Endothelial cell of umbilical vein (primary cell): Measurements from ENCODE around the gene TAS2R1. TPM values are rescaled to one million over a fixed set of nuclear protein-coding genes. Genes with fewer than 3 reads are reported as not detected.

Source experiments
- BruUV-seq: library from RNA; stranded (reverse); fragments of 400-500 nt; replicated peaks from 2 replicates; lab custom pipeline; 2021; lab: Mats Ljungman, UMichigan
- CTCF ChIA-PET: fragments of 300-600, 350-600 bp; sonication (Branson Sonifier 250); formaldehyde crosslinking; loops from one replicate; lab custom pipeline; 2021; ENCODE audit warnings: antibody characterized with exemption, inconsistent platforms; lab: Charles Lee
- POLR2A ChIA-PET: fragments of 300-600, 350-600 bp; sonication (Branson Sonifier 250); formaldehyde crosslinking; loops from one replicate; lab custom pipeline; 2021; ENCODE audit warnings: antibody characterized with exemption, inconsistent platforms; lab: Charles Lee
- DNase-seq: peaks from one replicate; pipeline ENCODE4 v3.0.0-alpha.2; 2011; ENCODE audit warnings: low read depth, low spot score
- FAIRE-seq: peaks from 2 replicates; lab custom pipeline; 2011; peaks lifted over from hg19 to GRCh38; lab: Jason Lieb, UNC
- H2AFZ ChIP-seq: 2 replicates; pipeline ENCODE4 v1.6.0; 2012; ENCODE audit warnings: low read depth, low read length, control low read depth, inconsistent platforms
- H3K27ac ChIP-seq: 2 replicates; pipeline ENCODE4 v1.5.1; 2011; ENCODE audit warnings: low read depth, mild to moderate bottlenecking, control low read depth, low read length, moderate library complexity; ENCODE audit not compliant: insufficient read depth
- H3K27me3 ChIP-seq, 2 experiments: 2 replicates each; pipeline versions ENCODE4 v1.6.0 to v1.6.1; 2011; ENCODE audit warnings: low read length in 2 of 2, mixed read lengths in 1 of 2; ENCODE audit not compliant: control insufficient read depth in 2 of 2, insufficient read depth in 2 of 2
- H3K36me3 ChIP-seq, 2 experiments: 2 replicates in 1 of 2; 3 replicates in 1 of 2; pipeline ENCODE4 v1.5.1; 2011; ENCODE audit warnings: low read length in 2 of 2, mild to moderate bottlenecking in 1 of 2, moderate library complexity in 1 of 2; ENCODE audit not compliant: control insufficient read depth in 2 of 2, insufficient read depth in 2 of 2; ENCODE audit errors: extremely low read depth in 1 of 2
- H3K4me1 ChIP-seq: 3 replicates; pipeline ENCODE4 v1.5.1; 2011; ENCODE audit warnings: mild to moderate bottlenecking, low read length; ENCODE audit not compliant: control insufficient read depth, insufficient read depth; ENCODE audit errors: extremely low read depth
- H3K4me2 ChIP-seq: 2 replicates; pipeline ENCODE4 v1.6.1; 2011; ENCODE audit warnings: low read length, control low read depth, mixed read lengths; ENCODE audit not compliant: insufficient read depth
- H3K4me3 ChIP-seq, 3 experiments: fragments of 200-600 bp in 1 of 3; sonication (generic), shearing (Covaris generic) in 1 of 3; replicated peaks in 1 of 3; 2 replicates each; pipeline ENCODE4 v1.5.1; 2011 to 2016; ENCODE audit warnings: control low read depth in 3 of 3, low read length in 3 of 3, mild to moderate bottlenecking in 2 of 3, inconsistent platforms in 1 of 3, low read depth in 1 of 3, moderate library complexity in 1 of 3; ENCODE audit not compliant: insufficient read depth in 1 of 3
- H3K79me2 ChIP-seq: 2 replicates; pipeline ENCODE4 v1.6.0; 2012; ENCODE audit warnings: low read length, inconsistent platforms; ENCODE audit not compliant: control insufficient read depth, insufficient read depth
- H3K9ac ChIP-seq: replicated peaks from 2 replicates; pipeline ENCODE3; 2011; ENCODE audit warnings: low read length, control low read depth; ENCODE audit not compliant: insufficient read depth; ENCODE audit errors: extremely low read depth
- H3K9me1 ChIP-seq: replicated peaks from 3 replicates; pipeline ENCODE4 v1.6.0; 2011; ENCODE audit warnings: mild to moderate bottlenecking, low read length; ENCODE audit not compliant: control insufficient read depth, insufficient read depth; ENCODE audit errors: extremely low read depth
- H3K9me3 ChIP-seq: replicated peaks from 2 replicates; pipeline ENCODE4 v1.5.1; 2012; ENCODE audit warnings: low read length, inconsistent platforms; ENCODE audit not compliant: control insufficient read depth, insufficient read depth
- H4K20me1 ChIP-seq: replicated peaks from 2 replicates; pipeline ENCODE3; 2011; ENCODE audit warnings: mild to moderate bottlenecking, low read length; ENCODE audit not compliant: control insufficient read depth, insufficient read depth; ENCODE audit errors: extremely low read depth
- EZH2 ChIP-seq: IDR thresholded peaks from 2 replicates; pipeline ENCODE4 v1.6.1; 2012; ENCODE audit warnings: borderline replicate concordance, low read depth, mild to moderate bottlenecking, moderate library complexity, low read length, inconsistent platforms; ENCODE audit not compliant: severe bottlenecking
- FOS ChIP-seq: IDR thresholded peaks from 2 replicates; pipeline ENCODE4 v1.6.1; 2011; ENCODE audit warnings: mild to moderate bottlenecking, low read length, moderate library complexity, borderline replicate concordance; ENCODE audit not compliant: insufficient read depth
- GATA2 ChIP-seq: IDR thresholded peaks from 2 replicates; pipeline ENCODE4 v1.7.0; 2011; ENCODE audit warnings: low read depth, mild to moderate bottlenecking, moderate library complexity, mixed read lengths, low read length; ENCODE audit not compliant: insufficient read length, insufficient read depth
- JUN ChIP-seq: IDR thresholded peaks from 2 replicates; pipeline ENCODE4 v1.6.1; 2011; ENCODE audit warnings: borderline replicate concordance, low read depth; ENCODE audit not compliant: insufficient read length, insufficient read depth
- MYC ChIP-seq: IDR thresholded peaks from one replicate; pipeline ENCODE4 v1.6.1; 2011; ENCODE audit warnings: mild to moderate bottlenecking, low read depth, low read length
- POLR2A ChIP-seq: IDR thresholded peaks from 2 replicates; pipeline ENCODE4 v1.6.1; 2012; ENCODE audit warnings: low read depth, mild to moderate bottlenecking, control low read depth, low read length
- POLR2AphosphoS5 ChIP-seq: IDR thresholded peaks from 2 replicates; pipeline ENCODE4 v1.6.1; 2012; ENCODE audit warnings: low read depth, mild to moderate bottlenecking, control low read depth, low read length, moderate library complexity; ENCODE audit not compliant: insufficient read depth
- dilution Hi-C: fragments of 300-500 bp; cut with MboI; formaldehyde crosslinking; loops from one replicate; pipeline ENCODE4 v1.15.0; 2019; ENCODE audit warnings: low sequenced_read_pairs; ENCODE audit not compliant: extremely low pct_ligation_motif_present
- intact Hi-C: fragments of 100-400 bp; cut with micrococcal nuclease; formaldehyde crosslinking; loops from one replicate; pipeline ENCODE4 v1.10.0; 2022
- polyA plus RNA-seq, 4 experiments: library from polyadenylated mRNA; depleted of rRNA in 3 of 4; stranded (reverse) in 3 of 4; unstranded in 1 of 4; fragments of >200 nt; gene quantifications; 2 replicates each; pipeline versions ENCODE4 v1.2.1 to v1.2.3, GENCODE V29; 2011 to 2012; ENCODE audit warnings: missing spikeins in 1 of 4
- total RNA-seq: library from RNA; stranded (reverse); gene quantifications from 2 replicates; pipeline ENCODE4 v1.2.3, GENCODE V29; 2021
- TF ChIP-seq, protein P1 (sequence below): IDR thresholded peaks from 2 replicates; pipeline ENCODE4 v1.6.1; 2011; ENCODE audit not compliant: insufficient read depth, insufficient read length
- TF ChIP-seq, protein P2 (sequence below), 2 donors: IDR thresholded peaks; 1 replicate in 1 of 2; 2 replicates in 1 of 2; pipeline ENCODE4 v1.5.1; 2011; ENCODE audit warnings: low read length in 2 of 2, mild to moderate bottlenecking in 2 of 2, moderate library complexity in 2 of 2, control low read depth in 1 of 2, inconsistent platforms in 1 of 2, low read depth in 1 of 2; ENCODE audit not compliant: insufficient read depth in 1 of 2; ENCODE audit errors: extremely low read depth in 1 of 2

TAS2R1 gene
- total and polyA plus RNA-seq, 2 donors (not counting 3 experiments of a cell fraction or from before 2014, with no cell fraction given) = not detected

DNA sequence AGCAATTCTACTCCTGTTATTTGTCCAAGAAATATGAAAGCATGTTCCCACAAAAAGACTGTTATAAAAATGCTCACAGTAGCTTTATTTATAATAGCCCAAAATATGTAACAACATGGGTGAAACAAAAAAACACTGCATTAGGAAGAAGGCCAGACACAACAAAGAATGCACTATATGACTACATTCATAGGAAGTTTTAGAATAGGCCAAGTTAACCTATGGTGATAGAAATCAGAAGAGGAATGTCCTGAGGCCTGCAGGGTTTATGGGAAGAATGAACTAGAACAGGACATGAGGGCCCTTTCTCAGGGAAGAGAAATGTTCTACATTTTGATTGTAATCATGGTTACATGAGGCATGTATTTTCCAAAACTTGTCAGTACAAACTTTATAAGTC, 24.7 kb upstream of the TAS2R1 start:
- FAIRE-seq (no peak), DNase-seq (no peak)
- peaks cover 2% of the 10 kb centered on the region for H3K9me3 ChIP-seq
- no peak overlapping the region for H2AFZ ChIP-seq
- no peaks in the 10 kb centered on the region for H3K27me3 ChIP-seq
- H3K9me1 ChIP-seq = no peaks in the 10 kb centered on the region
- no peaks in the 10 kb centered on the region for H3K79me2 ChIP-seq
- H3K4me3 ChIP-seq = no peak overlapping the region
- H3K4me2 ChIP-seq = no peak overlapping the region
- dilution Hi-C loops = no loop called here
- no TSS peak for BruUV-seq
- no peak overlapping the region for H3K27ac ChIP-seq
- ChIA-PET POLR2A (no interaction called here), CTCF (no interaction called here)
- no peaks in the 10 kb centered on the region for H3K4me1 ChIP-seq
- H4K20me1 ChIP-seq = no peaks in the 10 kb centered on the region
- intact Hi-C loops = no loop called here
- no peaks in the 10 kb centered on the region for H3K36me3 ChIP-seq
- TF ChIP-seq, protein P1, sequence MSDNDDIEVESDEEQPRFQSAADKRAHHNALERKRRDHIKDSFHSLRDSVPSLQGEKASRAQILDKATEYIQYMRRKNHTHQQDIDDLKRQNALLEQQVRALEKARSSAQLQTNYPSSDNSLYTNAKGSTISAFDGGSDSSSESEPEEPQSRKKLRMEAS = no peak
- TF ChIP-seq POLR2A = no peak
- TF ChIP-seq JUN = no peak
- no peak for TF ChIP-seq POLR2AphosphoS5
- TF ChIP-seq, protein P2, sequence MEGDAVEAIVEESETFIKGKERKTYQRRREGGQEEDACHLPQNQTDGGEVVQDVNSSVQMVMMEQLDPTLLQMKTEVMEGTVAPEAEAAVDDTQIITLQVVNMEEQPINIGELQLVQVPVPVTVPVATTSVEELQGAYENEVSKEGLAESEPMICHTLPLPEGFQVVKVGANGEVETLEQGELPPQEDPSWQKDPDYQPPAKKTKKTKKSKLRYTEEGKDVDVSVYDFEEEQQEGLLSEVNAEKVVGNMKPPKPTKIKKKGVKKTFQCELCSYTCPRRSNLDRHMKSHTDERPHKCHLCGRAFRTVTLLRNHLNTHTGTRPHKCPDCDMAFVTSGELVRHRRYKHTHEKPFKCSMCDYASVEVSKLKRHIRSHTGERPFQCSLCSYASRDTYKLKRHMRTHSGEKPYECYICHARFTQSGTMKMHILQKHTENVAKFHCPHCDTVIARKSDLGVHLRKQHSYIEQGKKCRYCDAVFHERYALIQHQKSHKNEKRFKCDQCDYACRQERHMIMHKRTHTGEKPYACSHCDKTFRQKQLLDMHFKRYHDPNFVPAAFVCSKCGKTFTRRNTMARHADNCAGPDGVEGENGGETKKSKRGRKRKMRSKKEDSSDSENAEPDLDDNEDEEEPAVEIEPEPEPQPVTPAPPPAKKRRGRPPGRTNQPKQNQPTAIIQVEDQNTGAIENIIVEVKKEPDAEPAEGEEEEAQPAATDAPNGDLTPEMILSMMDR (IDR thresholded peaks at IDR 0.05; ENCODE audit: extremely low read depth in 1 of 2, insufficient read depth in 1 of 2, low read depth in 1 of 2, low read length in 2 of 2) = no peak
- TF ChIP-seq EZH2 = no peak
- no peak overlapping the region for H3K9ac ChIP-seq

DNA sequence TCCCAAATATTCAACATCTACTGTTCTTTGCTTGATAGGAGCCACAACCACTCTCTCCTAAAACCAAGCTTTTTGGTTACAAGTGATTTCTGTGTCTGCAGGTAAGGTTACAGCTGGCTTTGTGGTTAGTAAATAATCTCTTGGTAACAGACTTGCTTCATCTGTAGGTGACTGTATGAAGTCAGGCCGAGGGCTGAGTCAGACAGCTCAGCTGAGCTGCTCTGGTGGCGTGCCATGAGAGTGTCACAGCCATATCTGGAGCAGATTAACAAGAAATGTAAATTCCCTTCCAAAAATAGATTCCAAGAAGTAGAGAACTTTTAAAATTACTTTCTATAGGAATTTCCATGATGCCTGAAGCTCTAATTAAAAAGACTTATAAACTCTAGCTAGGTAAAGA, 23.7 kb upstream of the TAS2R1 start:
- POLR2A ChIA-PET = no interaction called here
- H3K79me2 ChIP-seq = no peaks in the 10 kb centered on the region
- no peak overlapping the region for H3K9ac ChIP-seq
- DNase-seq (no peak), FAIRE-seq (no peak)
- H3K4me3 ChIP-seq = no peak overlapping the region
- H4K20me1 ChIP-seq = no peaks in the 10 kb centered on the region
- H3K27ac ChIP-seq = no peak overlapping the region
- H3K27me3 ChIP-seq = no peaks in the 10 kb centered on the region
- H2AFZ ChIP-seq = no peak overlapping the region
- no TSS peak for BruUV-seq
- no peak for TF ChIP-seq GATA2
- no peak for TF ChIP-seq POLR2A
- TF ChIP-seq MYC = no peak
- TF ChIP-seq, protein P2 (IDR thresholded peaks at IDR 0.05; ENCODE audit: extremely low read depth in 1 of 2, insufficient read depth in 1 of 2, low read depth in 1 of 2, low read length in 2 of 2) = no peak
- TF ChIP-seq EZH2 = no peak
- TF ChIP-seq FOS = no peak
- TF ChIP-seq POLR2AphosphoS5 = no peak
- TF ChIP-seq JUN = no peak
- TF ChIP-seq, protein P1 = no peak
- intact Hi-C loops (no loop called here), dilution Hi-C loops (no loop called here)
- no peaks in the 10 kb centered on the region for H3K9me1 ChIP-seq
- no peaks in the 10 kb centered on the region for H3K4me1 ChIP-seq
- CTCF ChIA-PET = no interaction called here
- H3K9me3 ChIP-seq = peaks cover 2% of the 10 kb centered on the region
- no peak overlapping the region for H3K4me2 ChIP-seq
- no peaks in the 10 kb centered on the region for H3K36me3 ChIP-seq
